Testis (tissue), 3 donors: ENCODE measurements around the gene MAGI1. TPM values are rescaled to one million over a fixed set of nuclear protein-coding genes. Genes with fewer than 3 reads are reported as not detected.
"Not testable (repeated sequence)": the region's sequence is repeated elsewhere in the genome, so short reads cannot be mapped to it uniquely, and the experiment has no call there.

Experiments
- DNase-seq: peaks from one replicate; pipeline ENCODE4 v3.0.0-alpha.2; 2019
- H3K27ac ChIP-seq, 2 donors: fragments of 200-600 bp; sonication (generic); one replicate each; pipeline ENCODE4 v1.5.1; 2019
- H3K27me3 ChIP-seq: fragments of 200-600 bp; sonication (generic); one replicate; pipeline ENCODE4 v1.5.1; 2019
- H3K36me3 ChIP-seq: fragments of 200-600 bp; sonication (generic); one replicate; pipeline ENCODE4 v1.5.1; 2017; ENCODE audit warnings: low read depth; ENCODE audit errors: missing control alignments
- H3K4me1 ChIP-seq: fragments of 200-600 bp; sonication (generic); one replicate; pipeline ENCODE4 v1.5.1; 2019
- H3K4me3 ChIP-seq, 2 donors: fragments of 200-600 bp; sonication (generic); one replicate each; pipeline ENCODE4 v1.5.1; 2017 to 2019
- H3K9me3 ChIP-seq: fragments of 200-600 bp; sonication (generic); one replicate; pipeline ENCODE4 v1.5.1; 2017
- CTCF ChIP-seq, 3 experiments: fragments of 450-650 bp in 2 of 3; fragments of 200-600 bp in 1 of 3; sonication (generic) in 1 of 3; IDR thresholded peaks; one replicate each; pipeline ENCODE4 v1.5.1; 2016 to 2019; ENCODE audit warnings: antibody characterized with exemption in 3 of 3, mild to moderate bottlenecking in 2 of 3, moderate library complexity in 1 of 3
- POLR2A ChIP-seq: fragments of 450-650 bp; IDR thresholded peaks from one replicate; pipeline ENCODE4 v1.6.1; 2017; ENCODE audit warnings: antibody characterized with exemption, mild to moderate bottlenecking, moderate library complexity
- WGBS, 2 donors: methylation state at CpG; one replicate each; pipeline ENCODE4 v1.1.5; 2018; 5-methylcytosine and 5-hydroxymethylcytosine counted together
- intact Hi-C: fragments of 100-400 bp; cut with DNase I; formaldehyde crosslinking; loops from one replicate; pipeline ENCODE4 v1.15.1; 2023; ENCODE audit warnings: low total_unique reads
- polyA plus RNA-seq: library from polyadenylated mRNA; stranded (reverse); fragments of 350-450 nt; fragmentation: Illumina TruSeq; extraction: RNeasy Lipid Tissue Mini Kit (QIAGEN cat#74804); gene quantifications from one replicate; pipeline ENCODE4 v1.2.3, GENCODE V29; 2014; ENCODE audit warnings: low read depth, low replicate concordance; ENCODE audit not compliant: insufficient read depth
- total RNA-seq, 2 donors: library from RNA; depleted of rRNA; stranded (reverse); fragments of >200 nt; gene quantifications; one replicate each; pipeline ENCODE4 v1.2.3, GENCODE V29; 2016

MAGI1 gene
- total and polyA plus RNA-seq, 3 donors from 2014 or later: 55.4 to 60.4 (median 56.1) TPM

GRCh38 chr3:65523878-65524277 lies 514.8 kb downstream of the MAGI1 start:
- TF ChIP-seq POLR2A (no peak), CTCF (IDR thresholded peaks at IDR 0.05) (no peak)
- DNase-seq: no peak
- no peaks in the 10 kb centered on the region for H3K4me1 ChIP-seq
- intact Hi-C loops: no loop called here
- H3K36me3 ChIP-seq: no peaks in the 10 kb centered on the region
- H3K27me3 ChIP-seq: no peaks in the 10 kb centered on the region
- WGBS, 2 donors: 85 to 90% methylated on average over 4 of the region's 4 CpGs
- H3K27ac ChIP-seq: no peak overlapping the region
- no peaks in the 10 kb centered on the region for H3K9me3 ChIP-seq
- H3K4me3 ChIP-seq: no peak overlapping the region

GRCh38 chr3:65521032-65521431 lies 517.7 kb downstream of the MAGI1 start:
- intact Hi-C loops: no loop called here
- WGBS, 2 donors: 84 to 87% methylated on average over 2 of the region's 2 CpGs

GRCh38 chr3:65516998-65517397 lies 521.7 kb downstream of the MAGI1 start:
- 83 to 90% methylated on average over 5 of the region's 5 CpGs for WGBS, 2 donors
- H3K27me3 ChIP-seq: no peaks in the 10 kb centered on the region
- DNase-seq: no peak
- no peaks in the 10 kb centered on the region for H3K4me1 ChIP-seq
- H3K9me3 ChIP-seq: no peaks in the 10 kb centered on the region
- TF ChIP-seq POLR2A: no peak
- TF ChIP-seq CTCF (IDR thresholded peaks at IDR 0.05): no peak
- no peaks in the 10 kb centered on the region for H3K36me3 ChIP-seq
- intact Hi-C loops: no loop called here
- H3K4me3 ChIP-seq: no peak overlapping the region
- H3K27ac ChIP-seq: no peak overlapping the region

More at GRCh38 chr3:65521032-65521431, 517.7 kb downstream of the MAGI1 start:
- no peaks in the 10 kb centered on the region for H3K4me1 ChIP-seq
- no peak overlapping the region for H3K4me3 ChIP-seq
- H3K36me3 ChIP-seq: no peaks in the 10 kb centered on the region
- no peak overlapping the region for H3K27ac ChIP-seq
- H3K27me3 ChIP-seq: no peaks in the 10 kb centered on the region
- TF ChIP-seq CTCF (IDR thresholded peaks at IDR 0.05) (no peak), POLR2A (no peak)
- DNase-seq: no peak
- H3K9me3 ChIP-seq: no peaks in the 10 kb centered on the region

- H3K9me3 ChIP-seq, DNase-seq, H3K36me3 ChIP-seq, intact Hi-C loops, H3K27me3 ChIP-seq, H3K27ac ChIP-seq, H3K4me3 ChIP-seq, H3K4me1 ChIP-seq: not testable (repeated sequence)
- 92 to 100% methylated on average over 1 of the region's 1 CpG for WGBS, 2 donors
Observed at GRCh38 chr3:65514317-65514716, 524.4 kb downstream of the MAGI1 start.

GRCh38 chr3:65509423-65509794 lies 529.3 kb downstream of the MAGI1 start:
- H3K27me3 ChIP-seq, intact Hi-C loops, H3K36me3 ChIP-seq, H3K4me1 ChIP-seq, H3K4me3 ChIP-seq, DNase-seq, H3K9me3 ChIP-seq, H3K27ac ChIP-seq: not testable (repeated sequence)
- WGBS, 2 donors: 79 to 80% methylated on average over 13 to 16 of the region's 24 CpGs

GRCh38 chr3:65508750-65509422 lies 529.8 kb downstream of the MAGI1 start:
- H3K4me1 ChIP-seq: no peaks in the 10 kb centered on the region
- intact Hi-C loops: no loop called here
- H3K36me3 ChIP-seq: no peaks in the 10 kb centered on the region
- 71 to 86% methylated on average over 9 of the region's 9 CpGs for WGBS, 2 donors
- no peak overlapping the region for H3K27ac ChIP-seq
- no peak overlapping the region for H3K4me3 ChIP-seq
- TF ChIP-seq CTCF (IDR thresholded peaks at IDR 0.05) (no peak), POLR2A (no peak)
- H3K9me3 ChIP-seq: no peaks in the 10 kb centered on the region
- no peak for DNase-seq
- H3K27me3 ChIP-seq: no peaks in the 10 kb centered on the region
